HG03135 (cell line): ENCODE measurements around the gene SLC12A8.

Experiments used
- ATAC-seq: cut with Tn5 transposase; IDR thresholded peaks from one replicate; pipeline ENCODE4 v1.9.1; 2021; ENCODE audit warnings: mild to moderate bottlenecking, moderate library complexity; ENCODE audit not compliant: unreplicated experiment

SLC12A8 gene

GRCh38 chr3:125118600-125118999 lies 93.9 kb downstream of the SLC12A8 start:
- no peak for ATAC-seq

- no peak for ATAC-seq
These were observed 94.8 kb downstream of the SLC12A8 start for GRCh38 chr3:125117631-125118191.

GRCh38 chr3:125116311-125117080 lies 96.1 kb downstream of the SLC12A8 start:
- ATAC-seq, result no peak

GRCh38 chr3:125115640-125116039 lies 96.9 kb downstream of the SLC12A8 start:
- no peak for ATAC-seq

- ATAC-seq, result no peak
These were observed 99.6 kb downstream of the SLC12A8 start for GRCh38 chr3:125112981-125113380.

GRCh38 chr3:125110876-125111480 lies 101.6 kb downstream of the SLC12A8 start:
- no peak for ATAC-seq

GRCh38 chr3:125110016-125110875 lies 102.3 kb downstream of the SLC12A8 start:
- no peak for ATAC-seq

- ATAC-seq, result no peak
These were observed 103.0 kb downstream of the SLC12A8 start for GRCh38 chr3:125109536-125109925.

GRCh38 chr3:125108833-125109535 lies 103.6 kb downstream of the SLC12A8 start:
- ATAC-seq, result no peak

GRCh38 chr3:125107861-125108567 lies 104.5 kb downstream of the SLC12A8 start:
- ATAC-seq, result peak; percentile 51

GRCh38 chr3:125107363-125107762 lies 105.2 kb downstream of the SLC12A8 start:
- ATAC-seq, result no peak

GRCh38 chr3:125105116-125105515 lies 107.4 kb downstream of the SLC12A8 start:
- ATAC-seq, result no peak

GRCh38 chr3:125104639-125105038 lies 107.9 kb downstream of the SLC12A8 start:
- ATAC-seq, result no peak

- no peak for ATAC-seq
These were observed 109.1 kb downstream of the SLC12A8 start for GRCh38 chr3:125103406-125103805.

- no peak for ATAC-seq
These were observed 110.1 kb downstream of the SLC12A8 start for GRCh38 chr3:125102470-125102869.

GRCh38 chr3:125098611-125099291 lies 113.8 kb downstream of the SLC12A8 start:
- no peak for ATAC-seq

- ATAC-seq, result no peak
These were observed 121.9 kb downstream of the SLC12A8 start for GRCh38 chr3:125090649-125091048.

- ATAC-seq, result no peak
These were observed 124.7 kb downstream of the SLC12A8 start for GRCh38 chr3:125087768-125088391.

- ATAC-seq, result no peak
These were observed 127.4 kb downstream of the SLC12A8 start for GRCh38 chr3:125085166-125085565.
